SKM-1 (cell line): ENCODE data around the gene USB1.
"Not testable (repeated sequence)": the region's sequence is repeated elsewhere in the genome, so short reads cannot be mapped to it uniquely, and the experiment has no call there.

Experiments
- DNase-seq: peaks from one replicate; lab custom pipeline; 2025; ENCODE audit not compliant: unreplicated experiment; lab: John Stamatoyannopoulos, UW

USB1 gene

DNA sequence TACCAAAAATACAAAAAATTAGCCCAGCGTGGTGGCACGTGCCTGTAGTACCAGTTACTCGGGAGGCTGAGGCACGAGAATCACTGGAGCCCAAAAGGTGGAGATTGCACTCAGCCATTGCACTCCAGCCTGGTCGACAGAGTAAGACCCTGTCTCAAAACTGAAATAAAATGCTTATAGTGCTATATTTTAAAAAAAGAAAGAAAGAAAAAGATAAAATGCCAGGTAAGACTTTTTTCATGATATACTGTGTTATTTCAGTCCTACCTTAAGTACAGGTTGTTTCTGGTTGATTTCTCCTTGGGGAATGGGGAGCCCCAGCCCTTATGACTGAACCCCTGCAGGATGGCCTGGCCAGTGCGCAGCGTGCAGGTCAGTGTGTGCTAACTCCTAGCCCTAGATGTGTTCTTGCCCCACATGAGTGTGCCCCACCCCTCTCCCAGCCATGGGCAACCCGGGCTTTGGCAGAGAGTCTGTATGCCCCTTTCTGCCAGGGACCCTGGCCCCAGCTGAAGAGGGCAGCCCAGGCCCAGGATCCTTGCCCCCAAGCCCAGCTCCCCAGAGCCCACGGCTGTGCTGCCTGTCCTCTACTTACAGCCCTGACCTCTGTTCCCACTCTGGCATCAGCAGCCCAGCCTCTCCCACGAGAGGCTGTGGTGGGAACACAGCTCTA lies 31.6 kb upstream of the USB1 start:
- no peak for DNase-seq

DNA sequence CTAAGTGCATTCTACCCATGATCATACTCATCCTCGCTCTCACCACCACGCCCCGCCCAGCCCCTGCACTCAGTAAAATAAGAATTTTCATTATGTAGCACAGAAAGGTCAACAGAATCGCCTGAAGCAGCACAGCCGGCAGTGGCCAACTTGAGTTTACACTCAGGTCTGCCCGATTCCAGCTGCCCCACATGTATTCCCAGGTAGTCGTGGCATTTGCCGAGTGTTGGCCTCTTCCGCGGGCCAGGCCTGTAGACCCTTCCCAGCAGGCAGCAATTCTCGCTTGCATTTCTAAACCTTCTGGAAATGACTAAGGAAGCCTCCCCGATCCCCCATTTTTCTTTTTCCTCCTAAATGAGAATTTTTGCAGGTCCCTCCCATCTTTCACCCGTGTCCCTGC lies 30.9 kb upstream of the USB1 start:
- no peak for DNase-seq

DNA sequence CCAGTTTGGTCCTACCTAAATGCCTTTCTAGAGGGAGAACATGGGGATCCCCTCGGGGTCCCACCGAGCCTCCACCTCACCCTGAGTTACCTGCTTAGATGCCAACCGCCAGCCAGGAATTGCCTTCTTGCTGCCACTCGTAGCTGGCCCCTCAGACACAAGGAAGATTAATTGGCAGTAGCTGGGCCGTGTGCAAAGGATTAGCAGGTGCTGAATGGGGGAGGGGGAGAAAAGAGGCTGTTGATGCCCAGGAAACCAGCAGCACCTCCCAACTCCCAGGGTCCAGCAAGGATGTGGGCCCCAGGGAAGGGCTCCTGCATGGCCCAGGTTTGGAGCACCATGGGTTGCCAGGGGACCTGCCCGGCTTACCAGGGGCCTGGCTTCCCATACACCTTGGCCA lies 30.2 kb upstream of the USB1 start, which contains the start of gene CNGB1:
CNGB1 (minus strand) TSS at position 159 of the 400 bp plus-strand sequence. CDS start 3,842 bp downstream, outside the sequence.
- no peak for DNase-seq

DNA sequence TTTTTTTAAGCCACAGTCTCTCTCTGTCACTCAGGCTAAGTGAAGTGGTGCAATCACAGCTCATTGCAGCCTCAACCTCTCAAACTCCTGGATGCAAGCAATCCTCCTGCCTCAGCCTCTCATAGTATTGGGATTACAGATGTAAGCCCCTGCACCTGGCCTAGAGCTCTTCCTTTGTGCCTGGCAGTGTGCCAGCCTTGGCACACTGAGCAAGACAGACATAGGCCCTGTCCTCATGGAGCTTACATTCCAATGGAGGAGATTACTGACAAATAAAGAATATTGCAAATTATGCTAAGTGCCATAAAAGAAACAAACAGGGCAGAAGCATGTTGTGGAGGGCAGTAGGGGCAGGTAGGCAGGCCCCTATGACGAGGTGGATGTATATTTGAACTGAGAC lies 29.4 kb upstream of the USB1 start:
- DNase-seq = no peak

DNA sequence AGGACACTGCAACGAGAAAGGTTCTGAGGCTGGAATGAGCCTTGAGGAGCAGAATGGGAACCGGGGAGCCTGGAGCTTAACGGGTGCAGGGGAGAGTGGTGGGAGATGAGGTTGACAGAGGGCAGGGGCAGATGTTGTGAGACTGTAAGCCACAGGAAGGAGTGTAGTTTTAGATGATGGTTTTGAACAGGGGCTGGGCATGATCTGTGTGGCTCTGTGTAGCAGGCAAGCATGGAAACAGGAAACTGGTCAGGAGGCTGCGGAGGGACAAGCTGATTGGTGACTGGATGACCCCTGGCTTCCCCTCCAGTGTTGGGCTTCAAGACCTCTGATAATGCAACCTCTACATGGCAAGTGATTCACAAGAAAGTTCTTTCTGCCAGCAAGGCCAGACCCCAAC lies 28.9 kb upstream of the USB1 start:
- no peak for DNase-seq

DNA sequence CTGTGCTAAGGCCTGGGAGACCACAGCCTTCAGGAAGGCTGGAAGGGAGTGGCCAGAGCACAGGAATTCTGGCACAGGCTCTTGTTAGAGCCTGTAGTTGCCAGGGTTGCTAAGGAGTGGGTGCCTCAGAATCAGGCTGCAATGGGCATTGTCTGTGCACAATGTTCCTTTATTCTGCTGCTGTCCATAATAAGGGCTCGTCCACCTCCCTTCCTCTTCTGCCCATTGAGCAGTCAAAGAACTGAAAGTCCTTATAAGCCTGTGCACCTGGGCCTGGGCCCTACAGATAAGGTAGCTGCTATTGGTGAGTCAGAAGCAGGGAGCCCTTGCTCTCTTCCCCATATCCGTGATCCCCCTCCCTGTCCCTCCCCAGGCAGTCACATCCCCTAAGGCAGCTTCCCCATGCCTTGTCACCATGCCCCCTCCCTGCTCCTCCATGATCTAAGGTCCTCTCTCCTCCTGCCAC lies 24.8 kb upstream of the USB1 start:
- no peak for DNase-seq

DNA sequence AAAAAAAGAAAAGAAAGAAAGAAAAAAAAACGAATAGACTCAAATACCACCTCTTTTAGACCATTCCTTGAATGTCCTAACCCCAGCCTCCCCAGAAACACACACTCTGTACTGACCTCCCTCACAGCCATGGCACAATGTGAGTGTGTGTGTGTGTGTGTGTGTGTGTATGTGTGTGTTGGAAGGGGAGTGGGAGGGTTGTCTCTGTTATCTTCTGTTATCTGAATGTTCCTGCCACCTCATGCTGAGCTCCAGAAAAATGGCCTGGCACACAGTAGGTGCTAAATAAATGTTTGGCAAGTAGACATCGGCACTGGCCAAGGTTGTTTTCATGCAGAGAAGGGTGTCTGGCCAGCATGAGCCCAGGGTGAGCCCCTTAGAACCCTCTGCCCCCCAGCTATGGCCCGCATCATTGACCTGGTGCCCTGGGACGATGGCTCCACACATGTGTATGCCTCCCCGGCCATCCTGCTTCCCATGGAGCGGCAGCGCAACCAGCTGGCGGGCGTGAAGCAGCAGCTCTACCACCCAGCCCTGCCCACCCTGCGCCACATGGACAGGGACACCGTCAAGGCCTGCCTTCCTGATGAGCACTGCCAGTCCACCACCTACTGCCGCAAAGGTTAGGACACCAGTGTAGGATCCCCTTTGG lies 23.7 kb upstream of the USB1 start:
- no peak for DNase-seq

DNA sequence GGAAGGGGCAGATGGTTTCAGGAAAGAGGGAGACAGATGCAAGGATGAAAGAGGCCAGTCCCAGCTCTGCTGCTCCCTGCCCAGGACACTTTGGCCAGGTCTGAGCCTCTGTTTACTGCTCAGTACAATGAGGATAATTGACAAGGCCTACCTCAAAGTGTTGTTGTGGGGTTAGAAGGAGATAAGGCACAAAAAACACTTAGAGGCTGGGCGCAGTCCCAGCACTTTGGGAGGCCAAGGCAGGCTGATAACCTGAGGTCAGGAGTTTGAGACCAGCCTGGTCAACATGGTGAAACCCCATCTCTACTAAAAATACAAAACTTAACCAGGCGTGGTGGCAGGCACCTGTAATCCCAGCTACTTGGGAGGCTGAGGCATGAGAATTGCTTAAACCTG lies 23.1 kb upstream of the USB1 start:
- DNase-seq = not testable (repeated sequence)

DNA sequence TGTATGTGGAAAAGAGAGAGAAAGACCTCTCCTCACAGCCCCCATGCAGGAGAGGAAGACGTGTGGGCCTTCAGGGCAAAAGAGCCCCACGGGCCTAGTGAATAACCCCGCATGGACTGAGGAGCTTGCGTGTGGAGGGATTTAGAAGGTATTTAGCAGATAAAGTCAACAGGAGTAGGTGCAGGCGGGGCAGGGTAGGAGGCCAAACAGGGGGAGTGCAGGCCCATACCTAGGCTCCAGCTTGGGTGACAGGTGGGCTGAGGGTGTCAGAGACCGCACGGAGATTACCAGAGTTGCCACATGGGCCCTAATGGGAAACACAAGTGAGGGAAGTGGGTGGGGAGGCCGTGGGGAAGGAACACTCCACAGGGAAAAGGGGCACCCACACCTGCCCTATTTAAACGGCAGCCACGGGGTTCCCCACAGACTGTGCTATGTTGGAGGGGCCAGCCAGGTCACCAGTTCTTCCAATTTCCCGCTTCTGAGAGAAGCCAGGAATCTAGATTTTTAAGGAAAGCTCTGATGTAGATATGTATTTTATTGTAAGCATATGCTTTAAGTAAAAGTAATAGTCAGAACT lies 22.1 kb upstream of the USB1 start:
- DNase-seq = no peak

DNA sequence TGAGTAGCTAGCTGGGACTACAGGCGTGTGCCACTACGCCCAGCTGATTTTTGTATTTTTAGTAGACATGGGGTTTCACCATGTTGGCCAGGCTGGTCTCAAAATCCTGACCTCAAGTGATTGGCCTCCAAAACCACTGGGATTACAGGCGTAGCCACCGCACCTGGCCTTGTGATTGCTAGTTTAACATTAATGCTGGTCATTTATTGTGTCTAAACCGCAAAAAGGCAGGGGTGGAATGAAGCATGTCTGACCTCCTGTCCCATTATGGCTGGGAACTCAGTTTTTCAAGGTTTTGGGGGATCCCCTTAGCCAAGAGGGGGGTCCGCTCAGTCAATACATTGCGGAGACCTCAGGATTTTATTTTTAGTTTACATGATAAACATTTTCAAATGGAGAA lies 19.6 kb upstream of the USB1 start:
- DNase-seq = no peak

DNA sequence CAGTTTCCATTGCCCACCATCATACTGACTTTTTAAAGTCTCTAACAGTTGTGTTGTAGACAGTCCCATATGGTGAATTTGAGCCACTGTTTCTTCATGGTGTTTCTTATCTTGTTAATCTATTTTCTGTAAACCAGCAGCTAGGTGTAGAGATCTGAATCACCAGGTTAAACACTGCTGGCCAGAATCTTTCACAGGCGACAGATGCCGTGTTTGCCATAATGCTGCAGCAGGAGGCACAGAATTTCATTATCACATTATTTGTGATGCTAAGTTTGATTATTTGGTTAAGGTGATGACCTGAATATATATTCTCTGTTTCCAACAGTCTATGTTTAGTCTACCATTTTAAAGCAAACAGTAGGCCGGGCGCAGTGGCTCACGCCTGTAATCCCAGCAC lies 18.8 kb upstream of the USB1 start:
- no peak for DNase-seq

DNA sequence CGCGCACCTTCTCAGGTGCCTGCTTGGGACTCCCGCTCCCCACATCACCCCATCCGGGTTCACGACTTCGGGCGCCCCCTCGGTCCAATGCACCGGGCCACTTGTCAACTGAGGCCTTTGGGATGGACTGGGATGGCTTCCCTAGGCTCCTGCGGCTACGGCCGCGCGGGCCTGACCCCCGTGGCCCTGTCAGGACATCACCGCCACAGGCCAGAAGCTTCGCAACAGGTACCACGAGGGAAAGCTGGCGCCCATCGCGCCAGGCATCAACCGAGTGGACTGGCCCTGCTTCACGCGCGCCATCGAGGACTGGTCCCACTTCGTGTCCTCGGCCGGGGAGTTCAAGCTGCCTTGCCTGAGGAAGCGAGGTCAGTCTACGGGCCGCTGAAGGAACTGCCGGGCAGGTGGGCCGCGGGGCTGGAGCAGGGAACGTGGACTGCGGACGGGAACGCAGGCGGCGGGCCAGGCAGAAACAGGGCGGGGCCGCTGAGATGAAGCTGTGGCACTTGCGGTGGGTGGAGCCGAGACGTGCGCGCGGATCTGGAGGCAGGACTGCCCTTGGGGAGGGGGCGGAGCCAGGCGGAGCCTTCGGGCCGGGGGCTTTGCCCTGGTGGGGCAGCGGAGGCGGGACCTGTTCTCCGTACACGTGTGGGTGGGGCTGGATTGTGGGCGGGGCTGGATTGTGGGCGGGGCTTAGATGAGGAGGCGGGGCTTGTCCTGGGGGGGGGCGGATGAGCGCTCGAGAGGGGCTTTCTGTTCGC lies 16.6 kb upstream of the USB1 start:
- DNase-seq = peak; percentile 49

DNA sequence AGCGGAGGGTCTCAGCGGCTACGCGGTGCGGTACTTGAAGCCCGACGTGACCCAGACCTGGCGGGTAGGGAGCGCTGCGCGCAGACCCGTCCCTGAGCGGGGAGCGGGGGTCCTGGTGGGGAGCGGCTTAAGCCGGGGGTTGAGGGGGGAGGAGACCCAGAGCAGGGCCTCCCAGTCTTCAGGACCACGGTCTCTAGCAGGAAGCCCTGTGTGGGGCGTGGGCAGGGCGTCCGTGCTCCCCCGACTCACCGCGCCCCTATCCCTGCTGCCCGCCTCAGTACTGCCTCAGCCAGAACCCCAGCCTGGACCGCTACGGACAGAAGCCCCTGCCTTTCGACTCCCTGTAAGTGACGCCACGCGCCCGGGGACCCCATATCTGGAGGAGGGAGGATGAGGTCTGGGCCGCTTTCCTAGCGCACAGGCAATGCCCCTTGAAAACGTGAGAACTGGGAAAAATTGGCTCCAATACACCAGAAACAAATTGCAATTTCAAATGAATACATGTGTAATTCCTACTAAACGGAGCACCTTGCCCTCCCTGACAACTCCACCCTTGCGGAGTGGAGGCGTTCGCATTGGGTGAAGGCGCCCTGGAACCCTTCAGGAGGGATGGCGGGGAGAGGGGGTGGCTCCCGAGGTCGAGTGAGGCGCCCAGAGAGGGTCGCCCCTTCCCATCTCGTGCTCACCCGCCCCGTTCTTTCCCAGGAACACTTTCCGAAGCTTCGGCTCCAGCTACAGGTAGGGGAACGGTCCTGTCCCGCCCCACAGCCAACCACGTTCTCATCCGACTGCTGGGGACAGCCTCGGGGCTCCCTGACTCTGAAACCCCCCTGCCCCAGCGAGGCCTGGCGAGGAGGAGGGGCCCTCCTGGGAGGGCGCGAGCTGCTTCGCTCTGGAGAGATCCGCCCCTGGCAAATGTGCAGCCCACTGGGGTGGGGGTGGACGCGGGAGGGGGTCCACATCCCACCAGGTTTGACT lies 15.7 kb upstream of the USB1 start:
- DNase-seq = no peak

DNA sequence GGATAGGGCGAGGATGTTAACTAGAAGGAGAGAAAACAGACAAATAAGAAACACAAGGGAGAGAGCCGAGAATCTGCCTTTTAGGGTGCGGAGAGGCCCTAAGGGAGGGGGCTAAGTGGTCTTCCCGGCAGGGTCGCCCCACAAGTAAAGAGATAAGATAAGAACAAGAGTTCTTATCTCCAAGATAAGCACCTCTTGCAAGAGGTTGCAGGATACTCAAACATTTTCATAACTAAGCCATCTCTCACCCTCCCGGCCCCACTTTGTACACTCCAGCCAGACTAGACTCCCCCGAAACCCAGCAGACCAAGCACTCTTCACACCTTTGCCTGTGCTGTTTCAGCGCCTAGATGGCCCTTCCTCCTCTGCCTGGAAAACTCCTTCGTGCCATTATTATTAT lies 15.0 kb upstream of the USB1 start:
- DNase-seq = no peak

DNA sequence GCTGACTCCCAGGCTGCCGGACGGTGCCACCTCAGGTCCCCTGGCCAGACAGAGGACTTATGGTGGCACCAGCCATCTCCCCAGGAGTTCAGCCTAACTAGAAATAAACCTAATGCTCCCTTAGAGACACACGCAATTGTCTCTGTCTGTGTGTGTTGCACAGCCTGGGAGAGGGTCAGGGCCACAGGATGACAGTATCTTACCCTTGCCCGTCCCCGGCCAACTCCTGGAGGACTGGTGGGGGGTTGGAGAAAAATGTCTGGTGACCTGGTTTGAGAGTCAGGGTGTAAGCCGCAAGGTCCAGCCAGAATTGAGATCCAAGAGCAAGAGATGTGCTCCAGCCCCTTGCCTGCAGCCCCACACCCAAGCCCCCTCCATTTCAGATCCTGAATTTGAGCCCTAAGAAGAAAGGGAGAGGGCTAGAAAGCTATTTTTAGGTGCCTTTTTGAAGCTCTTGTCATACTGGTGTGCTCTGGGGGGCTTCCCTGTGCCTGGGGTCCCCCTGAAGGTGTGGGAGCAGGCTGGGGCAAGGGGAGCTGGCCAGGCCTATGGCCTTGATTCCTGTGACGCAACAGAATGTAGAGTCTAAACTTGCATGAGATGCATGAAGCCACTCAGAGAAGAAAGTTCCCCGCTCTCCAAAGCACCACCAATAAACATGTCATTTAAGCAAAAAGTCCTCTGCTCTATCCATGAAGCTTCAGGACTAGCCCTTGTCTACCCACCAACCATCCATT lies 13.6 kb upstream of the USB1 start:
- DNase-seq = no peak

DNA sequence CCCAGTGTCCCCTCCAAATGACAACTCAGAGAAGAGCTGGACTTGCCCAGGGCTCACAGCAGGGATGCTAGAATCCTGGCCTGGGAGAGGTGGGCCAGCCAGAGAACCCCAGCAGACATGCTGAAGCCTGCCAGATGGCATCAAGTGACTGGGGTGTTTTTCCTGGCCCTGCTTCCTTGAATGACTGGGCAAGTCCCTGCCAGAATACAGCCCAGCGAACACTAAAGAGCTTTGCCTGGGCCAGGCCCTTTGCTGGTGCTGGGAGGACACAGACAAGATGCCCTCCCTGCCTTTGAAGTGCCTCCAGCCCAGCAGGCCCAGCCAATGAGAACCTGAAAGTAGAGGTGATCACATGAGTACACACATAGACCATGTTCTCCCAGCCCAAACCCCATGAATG lies 12.3 kb upstream of the USB1 start:
- no peak for DNase-seq

DNA sequence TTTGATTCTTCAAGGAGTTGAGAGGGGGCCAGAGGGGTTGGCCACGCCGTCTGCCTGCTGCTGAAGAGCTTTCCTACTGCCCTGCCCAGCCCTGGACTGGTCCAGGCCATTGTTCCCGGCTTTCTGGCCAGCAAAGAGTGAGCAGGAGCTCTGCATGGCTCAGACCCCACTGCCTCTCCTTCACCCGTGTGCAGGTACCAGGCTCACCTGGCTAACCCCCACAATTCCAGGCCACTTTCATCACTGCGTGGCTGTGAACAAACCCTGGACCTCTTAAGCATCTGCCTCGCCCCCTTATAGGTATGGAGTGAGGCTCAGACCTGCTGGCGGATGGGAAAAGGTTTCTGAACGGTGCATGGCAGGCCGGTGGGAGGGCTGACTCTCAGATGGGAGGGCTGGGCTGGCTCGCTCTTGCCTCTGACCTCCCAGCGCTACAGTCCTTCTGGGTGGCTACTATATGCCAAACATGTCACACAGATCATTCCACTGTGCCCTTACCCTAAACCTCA lies 9.6 kb upstream of the USB1 start:
- no peak for DNase-seq

DNA sequence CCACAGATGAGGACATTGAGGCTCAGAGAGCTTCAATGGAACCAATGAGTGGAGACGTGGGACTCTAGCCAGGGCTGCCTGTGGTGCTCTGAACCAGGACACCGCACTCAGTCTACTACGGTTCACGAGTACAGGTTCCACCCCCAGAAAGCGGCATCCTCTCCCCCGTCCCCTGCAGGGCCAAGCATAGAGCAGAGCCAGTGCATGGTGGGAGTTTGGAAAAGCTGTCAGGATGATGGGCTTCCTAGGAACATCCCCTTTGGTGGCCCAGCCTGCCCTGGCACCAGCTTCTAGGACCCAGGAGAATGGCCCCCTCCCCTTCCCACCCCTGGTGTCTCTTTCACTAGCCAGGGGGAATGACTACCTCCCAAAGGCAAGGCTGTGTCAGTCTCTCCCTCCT lies 9.1 kb upstream of the USB1 start:
- DNase-seq = no peak

DNA sequence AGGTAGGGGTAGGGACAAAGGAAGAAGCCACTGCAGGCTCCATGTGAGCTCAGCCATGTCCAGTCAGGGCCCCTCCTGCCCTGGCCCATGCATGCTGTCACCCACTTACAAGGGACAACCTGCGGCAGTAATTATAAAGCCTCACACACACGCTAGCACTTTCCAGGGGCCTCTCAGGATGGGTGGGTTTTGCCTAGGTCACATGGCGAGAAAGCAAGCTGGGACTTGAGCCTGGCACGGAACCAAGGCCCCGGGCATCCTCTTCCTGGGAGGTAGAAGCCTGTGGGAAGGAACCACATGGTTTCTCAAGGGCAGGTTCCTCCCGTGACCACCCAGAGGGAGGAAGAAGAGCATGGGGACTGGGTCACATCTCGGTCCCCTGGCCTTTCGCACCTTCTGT lies 7.8 kb upstream of the USB1 start:
- no peak for DNase-seq

DNA sequence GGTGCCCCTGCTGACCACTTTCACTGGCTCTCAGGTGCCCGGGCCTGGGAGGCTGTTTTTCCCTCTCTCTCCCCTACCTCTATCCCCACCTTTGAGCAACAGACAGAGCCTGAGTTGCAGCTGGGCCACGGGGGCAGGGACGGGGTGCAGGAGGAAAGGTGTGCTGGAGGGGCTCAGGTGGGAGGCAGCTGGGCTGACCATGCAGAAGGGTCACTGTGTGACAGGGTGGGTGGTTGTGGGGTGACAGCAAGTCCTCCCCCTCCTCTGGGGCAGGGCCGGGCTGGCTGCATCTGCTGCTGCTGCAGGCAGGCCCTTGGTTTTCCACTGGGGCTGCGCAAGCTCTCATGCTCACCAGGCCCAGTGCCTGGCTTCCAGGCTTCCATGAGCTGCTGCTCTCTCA lies 7.3 kb upstream of the USB1 start:
- DNase-seq = no peak
